ENCODE results near the gene CAMK1D. TPM values are rescaled to one million over a fixed set of nuclear protein-coding genes. Genes with fewer than 3 reads are reported as not detected.

Gene CAMK1D
- polyA plus RNA-seq, 1 experiment = 8.2 TPM

- no peak overlapping the region for H3K27ac ChIP-seq (ENCODE audit: low read depth, low read length)
- H3K4me3 ChIP-seq (ENCODE audit: low read depth, low read length) = no peak overlapping the region
- no peak for TF ChIP-seq CTCF (IDR thresholded peaks at IDR 0.05; ENCODE audit: low read depth, low read length)
- ChIA-PET CTCF (no interaction called here), POLR2A (no interaction called here)
- DNase-seq (ENCODE audit: low read depth, low spot score) = no peak
- H3K27me3 ChIP-seq (ENCODE audit: control insufficient read depth, insufficient read depth, low read length) = no peaks in the 10 kb centered on the region
- H3K9me3 ChIP-seq (ENCODE audit: control insufficient read depth, insufficient read depth, low read length) = no peaks in the 10 kb centered on the region
These were observed 30.3 kb upstream of the CAMK1D start for GRCh38 chr10:12319076-12319475.

- Histone ChIP-seq H3K9me3 (ENCODE audit: control insufficient read depth, insufficient read depth, low read length) (no peaks in the 10 kb centered on the region), H3K27me3 (ENCODE audit: control insufficient read depth, insufficient read depth, low read length) (no peaks in the 10 kb centered on the region), H3K27ac (ENCODE audit: low read depth, low read length) (no peak overlapping the region), H3K4me3 (ENCODE audit: low read depth, low read length) (no peak overlapping the region)
- TF ChIP-seq CTCF (IDR thresholded peaks at IDR 0.05; ENCODE audit: low read depth, low read length) = no peak
- ChIA-PET POLR2A (no interaction called here), CTCF (interaction anchor here (1.5 kb wide), 1 partner anchor 17 kb away, joined by 3 read pairs; no protein-coding TSS in a partner anchor)
- DNase-seq (ENCODE audit: low read depth, low spot score) = no peak
These were observed 28.5 kb upstream of the CAMK1D start for GRCh38 chr10:12320892-12321291.

- no peak for TF ChIP-seq CTCF (IDR thresholded peaks at IDR 0.05; ENCODE audit: low read depth, low read length)
- no peak for DNase-seq (ENCODE audit: low read depth, low spot score)
- no peak overlapping the region for H3K27ac ChIP-seq (ENCODE audit: low read depth, low read length)
- ChIA-PET CTCF (interaction anchor here (1.5 kb wide), 1 partner anchor 18 kb away, joined by 3 read pairs; no protein-coding TSS in a partner anchor), POLR2A (no interaction called here)
- H3K4me3 ChIP-seq (ENCODE audit: low read depth, low read length) = no peak overlapping the region
- H3K9me3 ChIP-seq (ENCODE audit: control insufficient read depth, insufficient read depth, low read length) = no peaks in the 10 kb centered on the region
- H3K27me3 ChIP-seq (ENCODE audit: control insufficient read depth, insufficient read depth, low read length) = peaks cover 2% of the 10 kb centered on the region
These were observed 27.7 kb upstream of the CAMK1D start for GRCh38 chr10:12321641-12322040.

GRCh38 chr10:12322583-12323131, 26.7 kb upstream of the CAMK1D start:
- DNase-seq (ENCODE audit: low read depth, low spot score) = no peak
- TF ChIP-seq CTCF (IDR thresholded peaks at IDR 0.05; ENCODE audit: low read depth, low read length) = no peak
- H3K27me3 ChIP-seq (ENCODE audit: control insufficient read depth, insufficient read depth, low read length) = peaks cover 2% of the 10 kb centered on the region
- H3K9me3 ChIP-seq (ENCODE audit: control insufficient read depth, insufficient read depth, low read length) = no peaks in the 10 kb centered on the region
- H3K27ac ChIP-seq (ENCODE audit: low read depth, low read length) = no peak overlapping the region
- H3K4me3 ChIP-seq (ENCODE audit: low read depth, low read length) = no peak overlapping the region
- ChIA-PET POLR2A (no interaction called here), CTCF (no interaction called here)

GRCh38 chr10:12324530-12324929, 24.8 kb upstream of the CAMK1D start:
- POLR2A ChIA-PET = interaction anchor here (0.6 kb wide), 1 partner anchor 11 kb away, joined by 3 read pairs; no protein-coding TSS in a partner anchor
- no peak for TF ChIP-seq CTCF (IDR thresholded peaks at IDR 0.05; ENCODE audit: low read depth, low read length)
- no peak for DNase-seq (ENCODE audit: low read depth, low spot score)
- H3K27ac ChIP-seq (ENCODE audit: low read depth, low read length) = no peak overlapping the region
- no peak overlapping the region for H3K4me3 ChIP-seq (ENCODE audit: low read depth, low read length)
- H3K9me3 ChIP-seq (ENCODE audit: control insufficient read depth, insufficient read depth, low read length) = no peaks in the 10 kb centered on the region
- CTCF ChIA-PET = no interaction called here
- H3K27me3 ChIP-seq (ENCODE audit: control insufficient read depth, insufficient read depth, low read length) = peaks cover 2% of the 10 kb centered on the region

Data from AG04450 (cell line).